Measurements from ENCODE around the gene ZNF837. TPM values are rescaled to one million over a fixed set of nuclear protein-coding genes. Genes with fewer than 3 reads are reported as not detected.

The ZNF837 gene
- total RNA-seq, 4 donors from 2014 or later: 1.5 to 3.7 (median 2.1) TPM

- no peak for TF ChIP-seq POLR2A (IDR thresholded peaks at IDR 0.05; ENCODE audit: low read depth)
- TF ChIP-seq EP300 (IDR thresholded peaks at IDR 0.05): no peak
- TF ChIP-seq CTCF (IDR thresholded peaks at IDR 0.05): no peak
- TF ChIP-seq POLR2AphosphoS5 (IDR thresholded peaks at IDR 0.05): no peak
- 69% methylated on average over 3 of the region's 3 CpGs for WGBS
- Histone ChIP-seq H3K36me3 (peaks cover 39 to 57% (median 49%) of the 10 kb centered on the region in 4 donors), H3K27ac (replicated peaks in 1 of 4) (no peak overlapping the region), H3K27me3 (peaks cover 0 to 29% (median 15%) of the 10 kb centered on the region in 4 donors), H3K9me3 (no peaks in the 10 kb centered on the region), H3K4me1 (peaks cover 5 to 25% (median 23%) of the 10 kb centered on the region in 4 donors), H3K4me3 (no peak overlapping the region)
- DNase-seq (ENCODE audit: extremely low spot score): no peak
- intact Hi-C loops (cut with DNase I): no loop called here
These were observed 14.0 kb upstream of the ZNF837 start for GRCh38 chr19:58394821-58395219.

- WGBS: 82% methylated on average over 4 of the region's 4 CpGs
- Histone ChIP-seq H3K4me3 (no peak overlapping the region), H3K27me3 (peaks cover 0 to 29% (median 15%) of the 10 kb centered on the region in 4 donors), H3K36me3 (peaks cover 46 to 69% (median 60%) of the 10 kb centered on the region in 4 donors), H3K9me3 (no peaks in the 10 kb centered on the region), H3K27ac (replicated peaks in 1 of 4) (no peak overlapping the region), H3K4me1 (peaks cover 12 to 34% (median 33%) of the 10 kb centered on the region in 4 donors)
- DNase-seq (ENCODE audit: extremely low spot score): no peak
- TF ChIP-seq CTCF (IDR thresholded peaks at IDR 0.05) (no peak), POLR2AphosphoS5 (IDR thresholded peaks at IDR 0.05) (no peak), EP300 (IDR thresholded peaks at IDR 0.05) (no peak), POLR2A (IDR thresholded peaks at IDR 0.05; ENCODE audit: low read depth) (no peak)
- intact Hi-C loops (cut with DNase I): no loop called here
These were observed 12.8 kb upstream of the ZNF837 start for GRCh38 chr19:58393725-58394033.

GRCh38 chr19:58392945-58393724, 12.3 kb upstream of the ZNF837 start:
- no peak overlapping the region for H3K27ac ChIP-seq (replicated peaks in 1 of 4)
- H3K9me3 ChIP-seq: no peaks in the 10 kb centered on the region
- no peak for DNase-seq (ENCODE audit: extremely low spot score)
- no peak overlapping the region for H3K4me3 ChIP-seq
- peaks cover 16 to 40% (median 39%) of the 10 kb centered on the region in 4 donors for H3K4me1 ChIP-seq
- intact Hi-C loops (cut with DNase I): no loop called here
- peaks cover 50 to 74% (median 63%) of the 10 kb centered on the region in 4 donors for H3K36me3 ChIP-seq
- peaks cover 0 to 29% (median 15%) of the 10 kb centered on the region in 4 donors for H3K27me3 ChIP-seq
- WGBS: 95% methylated on average over 16 of the region's 26 CpGs
- TF ChIP-seq CTCF (IDR thresholded peaks at IDR 0.05): no peak
- TF ChIP-seq POLR2AphosphoS5 (IDR thresholded peaks at IDR 0.05): no peak

- WGBS: 82% methylated on average over 3 of the region's 3 CpGs
- H3K27me3 ChIP-seq: no peaks in the 10 kb centered on the region
- H3K9me3 ChIP-seq: no peaks in the 10 kb centered on the region
- no peak overlapping the region for H3K27ac ChIP-seq (replicated peaks in 1 of 4)
- no peak for DNase-seq (ENCODE audit: extremely low spot score)
- peaks cover 31 to 50% (median 47%) of the 10 kb centered on the region in 4 donors for H3K4me1 ChIP-seq
- intact Hi-C loops (cut with DNase I): no loop called here
- no peak for TF ChIP-seq CTCF (IDR thresholded peaks at IDR 0.05)
- TF ChIP-seq POLR2AphosphoS5 (IDR thresholded peaks at IDR 0.05): no peak
- TF ChIP-seq EP300 (IDR thresholded peaks at IDR 0.05): no peak
- peak overlapping the region; percentile 75 to 87 (median 80) for H3K4me3 ChIP-seq
- peaks cover 33 to 53% (median 41%) of the 10 kb centered on the region in 4 donors for H3K36me3 ChIP-seq
These were observed 7.3 kb upstream of the ZNF837 start for GRCh38 chr19:58388175-58388526.

All from esophagus muscularis mucosa (tissue), 4 donors.